GM18517 (cell line): ENCODE measurements around the gene SLC25A41.
"Not testable (repeated sequence)": the region's sequence is repeated elsewhere in the genome, so short reads cannot be mapped to it uniquely, and the experiment has no call there.

Experiments
- ATAC-seq: cut with Tn5 transposase; IDR thresholded peaks from one replicate; pipeline ENCODE4 v1.9.1; 2021; ENCODE audit warnings: mild to moderate bottlenecking, moderate library complexity; ENCODE audit not compliant: unreplicated experiment

Gene SLC25A41

DNA sequence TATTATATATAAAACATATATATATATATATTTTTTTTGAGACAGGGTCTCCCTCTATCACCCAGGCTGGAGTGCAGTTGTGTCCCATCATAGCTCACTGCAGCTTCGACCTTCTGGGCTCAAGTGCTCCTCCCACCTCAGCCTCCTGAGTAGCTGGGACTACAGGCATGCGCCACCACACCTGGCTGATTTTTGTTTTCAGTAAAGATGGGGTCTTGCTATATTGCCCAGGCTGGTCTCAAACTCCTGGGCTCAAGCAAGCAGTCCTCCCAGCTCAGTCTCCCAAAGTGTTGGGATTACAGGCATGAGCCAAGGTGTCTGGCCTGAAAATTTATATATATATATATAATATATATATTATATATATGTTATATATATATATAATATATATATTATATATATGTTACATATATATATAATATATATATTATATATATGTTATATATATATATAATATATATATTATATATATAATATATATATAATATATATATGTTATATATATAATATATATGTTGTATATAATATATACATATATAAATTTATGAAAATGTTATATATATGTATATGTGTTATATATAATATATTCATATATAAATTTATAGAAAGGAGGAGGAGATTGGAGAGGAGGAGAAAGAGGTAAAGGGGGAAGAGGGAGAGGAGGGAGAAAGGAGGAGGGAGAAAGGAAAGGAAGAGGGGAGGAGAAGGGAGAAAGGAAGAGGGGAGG lies 4.7 kb downstream of the SLC25A41 start:
- ATAC-seq: not testable (repeated sequence)

DNA sequence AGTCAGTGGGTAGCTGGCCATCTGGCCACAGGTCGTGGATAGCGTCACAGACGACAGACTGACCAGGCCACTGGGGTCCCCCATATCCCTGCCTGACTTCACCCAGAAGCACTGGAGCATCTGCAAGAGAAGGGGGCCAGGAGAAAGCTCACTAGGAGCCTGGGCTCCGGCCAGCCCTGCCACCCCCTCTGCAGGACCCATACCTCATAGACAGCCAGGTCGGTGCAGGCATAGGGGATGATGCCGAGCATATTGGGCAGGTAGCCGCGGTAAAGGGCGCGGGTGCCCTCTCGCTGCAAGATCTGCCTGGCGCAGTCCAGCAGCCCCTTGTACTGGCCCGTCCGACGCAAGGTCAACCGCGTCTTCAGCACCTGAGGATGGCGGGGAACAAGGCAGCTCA lies 6.4 kb downstream of the SLC25A41 start:
- no peak for ATAC-seq

DNA sequence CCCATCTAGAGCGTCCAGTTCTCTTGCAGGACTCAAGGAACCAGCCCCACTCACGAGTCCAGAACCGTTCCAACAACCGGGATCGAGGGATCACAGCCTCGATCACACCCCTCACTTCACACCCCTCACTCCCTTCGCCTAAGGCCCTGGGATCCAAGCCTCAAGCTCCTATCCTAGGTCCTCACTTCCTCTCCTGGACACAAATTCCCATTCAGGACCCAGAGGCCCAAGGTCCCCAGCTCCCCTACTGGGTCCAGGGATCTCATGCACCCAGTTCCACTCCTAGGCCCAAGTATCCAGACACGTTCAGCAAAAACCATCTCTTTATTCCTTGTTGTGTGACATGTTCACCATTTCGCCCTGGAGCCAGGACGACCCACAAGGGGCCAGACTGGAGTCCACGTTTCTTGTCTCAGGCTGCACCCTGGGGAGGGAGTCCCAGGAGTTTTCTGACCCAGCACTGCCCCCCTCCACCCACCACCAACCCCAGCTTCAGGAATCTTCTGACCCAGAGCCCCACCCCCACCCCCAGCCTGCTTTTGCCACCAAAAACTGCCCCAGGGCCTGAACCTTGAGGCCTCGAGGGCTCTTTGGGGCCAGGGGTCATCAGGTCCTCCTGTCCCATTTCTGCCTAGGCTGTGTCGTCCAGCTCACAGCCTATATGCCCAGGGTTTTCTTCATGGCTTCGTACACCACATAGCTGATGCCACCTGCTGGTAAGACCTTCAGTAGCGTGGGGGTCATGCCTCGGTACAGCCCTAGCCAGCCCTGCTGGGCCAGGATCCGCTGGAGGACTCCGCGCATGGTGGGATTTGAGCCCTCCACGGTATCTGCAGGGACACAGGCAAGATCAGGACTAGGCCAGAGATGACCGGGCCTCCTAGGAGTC lies 7.6 kb downstream of the SLC25A41 start:
- ATAC-seq: no peak

DNA sequence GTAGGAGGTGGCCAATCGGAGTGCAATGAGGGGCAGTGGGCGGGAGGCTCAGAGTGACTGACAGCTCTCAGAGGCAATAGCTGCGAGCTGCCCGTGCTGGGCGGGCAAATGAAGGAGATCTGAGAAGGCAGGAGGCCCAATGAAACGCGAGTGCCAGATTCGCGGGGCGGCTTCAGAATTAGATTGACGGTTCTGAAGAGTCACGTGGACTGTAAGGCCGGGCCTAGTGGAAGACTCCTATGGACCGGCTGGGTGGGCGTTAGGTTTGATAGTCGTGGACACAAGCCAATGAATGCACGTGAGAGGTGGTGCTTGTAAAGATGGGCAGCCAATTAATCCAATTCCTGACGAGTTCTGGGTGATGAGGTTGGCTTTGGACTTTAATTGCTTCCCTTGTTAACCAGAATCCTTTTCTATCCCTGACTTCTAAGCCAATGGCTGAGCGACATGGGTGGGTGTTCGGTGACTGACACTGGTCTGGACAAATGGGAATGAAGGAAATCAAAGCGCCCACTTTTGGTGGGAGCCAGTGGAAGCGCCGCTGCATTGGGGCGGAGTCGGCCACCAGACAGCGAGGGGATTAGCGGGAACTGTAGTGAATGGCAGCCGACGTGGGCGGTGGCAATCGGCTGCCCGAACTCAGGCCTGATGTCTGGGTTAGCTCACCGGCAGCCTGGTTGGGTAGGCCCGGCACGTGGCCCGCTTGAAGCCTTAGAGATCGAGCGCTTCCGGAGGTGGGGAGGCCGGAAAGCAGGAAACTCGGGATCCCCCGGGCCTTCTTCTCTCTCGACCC lies 8.4 kb downstream of the SLC25A41 start:
- peak; percentile 92 for ATAC-seq

DNA sequence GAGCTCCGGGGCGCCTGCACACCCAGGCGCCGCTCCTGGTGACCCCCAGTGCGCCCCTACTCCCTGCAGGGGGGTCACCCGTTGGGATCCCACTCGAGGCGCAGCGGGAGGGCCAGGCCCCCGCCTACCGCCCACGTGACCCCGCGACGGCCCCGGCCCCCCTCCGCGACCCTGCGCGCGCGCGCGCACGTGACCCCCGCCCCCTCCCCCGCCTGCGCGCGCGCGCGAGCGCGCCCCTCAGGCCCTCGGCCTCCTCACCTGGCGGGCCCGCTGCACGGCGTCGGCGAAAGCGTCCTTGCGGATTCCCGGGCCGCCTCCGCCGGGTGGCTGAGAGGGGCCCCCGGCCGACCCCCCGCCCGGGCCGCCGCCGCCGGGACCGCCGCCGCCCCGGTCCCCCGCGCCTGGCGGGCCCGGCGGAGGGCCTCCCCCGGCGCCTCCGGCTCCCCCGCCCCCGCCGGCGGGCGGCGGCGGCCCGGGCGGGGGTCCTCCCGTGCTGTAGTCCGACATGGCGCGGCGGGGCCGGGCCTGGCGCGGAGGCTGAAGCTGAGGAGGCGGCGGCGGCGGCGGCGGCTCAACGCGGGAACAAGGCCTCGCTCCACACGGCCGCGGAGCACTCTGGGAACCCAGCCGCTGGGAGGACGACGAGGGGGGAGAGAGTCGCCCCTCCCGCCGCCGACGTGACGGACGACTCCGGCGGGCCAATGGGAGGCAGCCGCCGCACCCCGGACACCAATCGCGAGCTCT lies 9.2 kb downstream of the SLC25A41 start, which contains the start of gene KHSRP:
Gene KHSRP (minus strand): TSS at position 617 of the 744 bp plus-strand sequence. CDS start 110 bp downstream, at position 507.
- no peak for ATAC-seq

DNA sequence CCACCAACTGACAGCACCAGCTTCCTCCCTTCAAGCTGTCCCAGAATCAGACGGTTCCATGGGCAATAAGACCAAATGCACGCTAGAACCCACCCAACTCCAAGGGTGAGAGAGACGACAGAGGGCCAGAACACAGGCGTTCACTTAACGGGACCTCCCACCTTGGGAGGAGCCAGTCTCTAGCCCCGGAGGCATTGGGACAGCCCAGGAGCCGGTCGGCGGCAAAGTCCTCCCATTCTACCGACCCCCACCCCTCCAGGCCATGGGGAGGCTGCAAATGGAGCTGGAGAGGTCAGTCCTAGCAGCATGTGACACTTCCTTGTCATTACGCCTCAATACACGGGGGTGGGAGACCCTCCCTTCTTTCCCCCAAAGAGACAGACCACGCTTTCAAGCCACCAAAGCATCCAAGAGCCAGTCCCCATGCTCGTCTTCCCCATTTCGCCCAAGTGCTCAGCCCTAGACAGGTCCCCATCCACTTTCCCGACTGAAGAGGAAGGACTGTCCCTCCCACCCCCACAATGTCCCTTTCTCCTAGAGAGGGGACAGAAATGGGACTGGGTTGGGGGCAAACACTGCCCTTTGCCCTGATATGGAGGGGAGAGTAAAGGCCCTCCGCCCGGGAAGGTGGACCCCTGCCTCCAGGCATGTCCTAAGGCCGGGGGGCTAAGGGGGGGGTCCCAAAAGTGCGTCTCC lies 9.9 kb downstream of the SLC25A41 start:
- ATAC-seq: no peak

DNA sequence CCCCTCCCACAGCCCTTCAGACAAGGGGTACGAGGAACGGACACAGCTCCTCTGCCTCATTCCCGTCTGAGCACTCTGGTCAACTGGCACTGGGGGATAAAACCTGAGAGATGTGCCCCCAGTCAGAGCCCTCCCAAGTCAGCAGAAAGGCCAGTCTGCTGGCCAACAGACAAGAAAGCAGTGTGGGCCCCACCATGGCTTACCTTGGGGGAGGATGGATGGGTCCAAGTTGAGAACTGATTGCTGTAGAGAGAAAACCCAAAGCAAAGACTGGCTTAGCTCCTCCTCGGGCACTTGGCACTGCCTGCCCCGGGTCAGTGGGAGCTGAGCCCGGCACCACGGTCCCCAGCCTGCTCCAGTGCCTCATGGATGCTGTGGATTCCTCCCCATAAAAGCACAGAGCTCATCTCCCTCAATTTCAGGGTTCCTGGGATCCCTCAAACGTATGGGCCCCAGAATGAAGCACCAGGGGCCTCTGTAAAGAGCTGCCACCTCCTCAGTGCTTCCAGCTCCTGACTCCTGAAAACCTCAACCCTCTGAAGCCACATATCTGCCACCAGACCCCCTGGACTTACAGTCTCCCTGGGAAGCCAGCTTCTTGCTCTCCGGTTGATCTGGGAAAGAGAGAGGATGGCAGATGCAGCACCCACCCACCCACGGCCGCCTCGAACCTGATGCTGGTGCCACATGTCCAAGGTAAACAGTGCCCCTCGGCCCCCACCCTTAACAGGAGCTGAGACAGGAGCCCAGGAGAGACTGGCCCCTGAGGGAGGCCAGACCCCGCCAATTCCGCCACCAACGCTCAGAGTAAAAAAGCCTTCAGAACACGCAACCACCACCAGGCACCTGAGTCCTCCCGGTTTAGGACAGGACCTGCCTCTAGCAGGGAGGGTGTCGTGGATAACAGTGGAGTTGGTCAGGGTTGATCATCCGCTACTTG lies 12.2 kb downstream of the SLC25A41 start:
- no peak for ATAC-seq

DNA sequence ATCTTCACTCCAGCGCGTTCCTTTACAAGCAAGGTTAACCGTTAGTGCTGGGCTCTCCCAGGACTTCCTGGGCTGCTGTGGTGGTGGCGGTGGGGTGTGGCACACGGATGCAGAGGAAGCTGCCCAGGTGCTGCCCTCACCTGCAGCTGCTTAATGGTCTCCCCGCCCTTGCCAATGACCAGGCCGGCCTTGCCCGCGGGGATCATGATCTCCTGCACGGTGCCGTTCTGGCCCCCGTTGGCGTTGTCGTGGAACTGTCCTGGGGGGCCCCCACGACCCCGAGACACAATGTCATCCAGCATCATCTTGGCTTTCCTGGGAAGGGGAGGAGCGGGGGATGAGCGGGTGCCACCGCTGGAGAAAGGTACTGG lies 15.0 kb downstream of the SLC25A41 start:
- no peak for ATAC-seq

DNA sequence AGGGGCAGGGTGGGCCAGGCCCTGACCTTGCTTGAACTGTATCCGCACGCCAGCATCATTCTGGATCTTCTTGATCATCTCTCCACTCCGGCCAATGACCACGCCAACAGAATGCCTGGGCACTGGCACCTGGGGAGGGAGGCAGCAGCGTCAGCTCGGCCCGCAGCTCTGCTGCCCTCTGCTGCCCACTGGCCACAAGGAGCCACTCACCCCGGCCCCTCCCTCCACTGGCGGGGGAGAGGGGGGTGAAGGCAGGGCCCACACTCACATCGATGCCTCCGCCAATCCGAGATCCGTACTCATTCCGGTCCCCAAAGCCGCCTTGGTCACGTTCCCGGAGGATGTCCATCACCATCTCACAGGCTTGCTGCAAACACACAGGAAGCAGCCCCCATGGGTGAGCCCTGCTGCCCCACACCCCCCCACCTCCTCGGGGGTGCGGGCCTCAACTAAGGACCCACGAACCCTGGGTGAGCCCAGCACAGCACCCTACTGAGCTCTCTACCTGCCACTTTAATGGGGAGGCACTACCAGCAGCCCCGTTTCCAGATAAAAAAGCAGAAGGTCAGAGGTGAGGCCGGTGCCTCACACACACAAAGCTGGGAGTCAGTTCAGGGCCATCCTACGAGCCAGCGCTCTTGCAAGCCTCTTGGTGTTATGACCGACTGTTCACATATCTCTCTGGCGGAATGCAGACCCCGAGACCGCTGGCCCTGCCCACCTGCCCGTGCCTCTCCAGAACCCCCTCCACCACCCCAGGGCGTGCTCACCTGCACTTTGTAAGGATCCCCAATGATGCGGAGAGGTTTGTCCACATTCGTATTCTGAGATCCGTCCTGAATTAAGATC lies 15.6 kb downstream of the SLC25A41 start:
- no peak for ATAC-seq

DNA sequence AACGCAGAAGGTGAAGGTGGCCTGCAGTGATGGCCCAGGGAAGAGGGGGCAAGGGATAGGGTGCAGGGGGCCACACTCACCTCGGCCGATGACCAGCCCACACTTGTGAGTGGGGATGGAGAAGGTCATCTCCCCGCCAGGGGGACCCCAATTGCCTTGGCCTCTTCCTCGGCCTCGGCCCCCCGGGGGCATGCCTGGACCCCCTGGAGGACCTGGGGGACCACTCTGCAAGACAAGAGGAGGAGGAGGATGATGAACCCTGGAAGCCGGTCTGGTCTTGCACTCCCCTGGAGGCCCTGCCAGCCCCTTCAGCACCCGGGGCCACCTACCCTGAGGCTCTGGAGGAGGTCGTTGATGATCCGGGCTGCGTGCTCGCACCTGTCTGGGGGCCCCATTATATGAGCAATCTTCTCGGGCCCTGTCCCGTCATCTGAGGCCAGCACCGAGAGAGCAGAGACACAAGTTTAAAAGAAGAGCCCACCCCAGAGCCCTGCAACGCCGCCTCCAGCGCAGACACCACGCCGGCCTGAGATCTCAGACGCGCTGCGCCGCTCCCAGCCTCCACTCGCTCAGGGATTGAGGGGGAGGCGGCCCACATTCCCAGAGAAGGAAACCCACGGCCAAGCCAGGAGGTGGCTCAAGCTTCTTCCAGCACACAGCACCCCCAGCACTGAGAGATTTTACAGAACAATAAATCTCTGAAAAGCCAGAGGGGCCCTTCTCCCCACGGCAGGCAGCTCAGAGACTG lies 16.7 kb downstream of the SLC25A41 start:
- ATAC-seq: no peak

DNA sequence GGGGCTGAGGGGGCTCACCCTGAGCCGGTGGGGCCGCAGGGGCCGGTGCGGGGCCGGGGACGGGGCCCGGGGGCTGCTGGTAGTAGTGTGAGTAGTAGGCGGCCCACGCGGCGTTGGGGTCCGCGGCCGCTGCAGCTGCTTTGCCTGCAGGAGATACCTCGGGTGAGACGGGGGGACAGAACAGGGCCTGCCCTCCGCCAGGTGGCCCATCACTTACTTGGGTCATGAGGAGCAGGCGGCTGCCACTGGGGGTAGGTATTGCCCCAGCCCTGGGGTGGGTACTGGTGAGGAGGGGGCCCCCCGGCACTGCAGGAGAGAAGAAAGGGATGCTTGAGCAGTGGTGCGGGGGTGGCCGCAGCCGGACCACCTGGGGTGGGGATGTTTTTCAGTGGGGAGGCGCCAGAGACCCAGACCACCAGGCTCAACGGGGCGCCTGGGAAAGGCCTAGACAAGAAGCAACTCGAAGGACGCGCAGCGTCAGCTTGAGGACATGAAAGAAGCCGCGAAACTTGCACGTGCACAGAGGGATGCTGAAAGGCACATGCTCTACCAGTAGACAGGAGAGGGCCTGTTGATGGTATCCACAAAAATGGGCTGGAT lies 17.9 kb downstream of the SLC25A41 start:
- ATAC-seq: no peak

DNA sequence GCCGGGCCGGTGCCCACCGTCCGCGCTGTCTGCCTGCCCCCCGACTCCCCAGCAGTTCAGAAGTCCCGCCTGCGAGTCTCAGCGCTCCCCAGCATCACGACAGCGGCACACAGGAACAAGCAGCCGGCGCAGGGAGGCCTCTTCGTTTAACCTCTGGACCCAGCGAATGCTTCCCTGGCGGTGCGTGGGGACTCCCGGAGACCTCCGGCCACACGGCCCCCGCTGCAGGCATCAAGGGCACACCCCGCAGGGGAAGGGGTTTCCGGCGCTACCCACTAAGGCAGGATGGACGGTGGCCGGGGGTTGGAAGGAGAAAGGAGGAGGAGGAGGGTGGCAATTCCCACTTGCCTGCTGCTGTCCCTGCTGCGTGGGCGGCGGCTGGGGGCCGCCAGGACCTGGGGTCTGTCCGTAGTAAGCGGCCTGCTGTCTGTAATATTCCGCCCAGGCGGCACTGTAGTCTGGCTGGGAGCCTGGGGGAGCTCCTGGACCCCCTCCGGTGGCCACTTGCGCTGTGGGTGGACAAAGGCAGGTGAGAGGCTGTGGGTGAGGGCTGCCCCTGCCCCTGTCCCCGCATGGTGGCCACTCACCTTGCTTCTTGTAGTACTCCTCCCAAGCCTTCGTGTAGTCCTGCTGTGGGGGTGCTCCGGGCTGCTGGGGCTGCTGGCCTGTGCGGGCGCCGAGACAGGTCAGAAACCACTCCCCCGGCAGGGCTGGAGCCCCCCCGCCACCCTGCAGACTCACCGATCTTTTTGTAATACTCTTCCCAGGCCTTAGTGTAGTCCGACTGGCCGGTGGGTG lies 18.6 kb downstream of the SLC25A41 start:
- no peak for ATAC-seq

DNA sequence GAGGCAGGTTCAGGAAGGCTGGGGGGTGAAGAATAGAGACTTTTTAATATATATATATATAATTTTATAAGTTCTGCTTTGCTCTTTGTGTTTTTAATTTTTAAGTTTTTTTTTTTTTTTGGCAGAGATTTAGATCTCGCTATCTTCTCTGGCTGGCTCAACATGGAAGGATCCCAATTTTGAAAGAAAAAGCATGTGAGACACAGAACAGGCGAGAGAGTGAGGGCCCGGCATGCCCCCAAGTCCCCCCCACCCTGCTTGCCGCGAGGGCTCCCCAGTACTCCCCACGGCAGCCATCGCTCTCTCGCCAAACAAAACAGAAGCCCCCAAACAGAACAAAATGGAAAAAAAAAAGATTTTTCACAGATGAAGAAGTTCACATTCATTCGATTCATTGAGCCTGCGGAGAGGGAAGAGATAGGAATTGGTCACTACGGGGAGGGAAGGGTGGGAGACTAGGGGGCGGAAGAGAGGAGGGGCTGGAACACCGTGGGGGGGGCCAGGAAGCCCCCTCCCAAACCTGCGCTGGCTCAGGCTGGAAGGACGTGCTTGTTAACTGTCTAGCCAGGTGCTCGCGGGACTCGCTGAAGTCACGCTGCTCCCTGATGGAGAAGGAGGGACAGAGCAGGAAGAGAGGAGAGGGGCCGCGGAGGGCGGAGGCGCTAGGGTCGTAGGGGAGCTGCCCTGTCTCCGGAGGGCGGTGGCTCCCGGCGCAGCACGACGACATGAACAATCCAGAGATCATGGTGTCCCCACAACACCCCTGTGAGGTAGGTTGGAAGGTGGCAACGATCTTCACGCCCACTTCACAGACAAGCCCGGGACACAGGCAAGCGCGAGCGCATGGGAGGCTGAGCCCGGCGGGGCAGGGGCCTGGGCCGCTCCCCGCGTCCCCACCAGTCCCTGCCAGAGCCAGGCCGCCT lies 19.6 kb downstream of the SLC25A41 start:
- no peak for ATAC-seq

DNA sequence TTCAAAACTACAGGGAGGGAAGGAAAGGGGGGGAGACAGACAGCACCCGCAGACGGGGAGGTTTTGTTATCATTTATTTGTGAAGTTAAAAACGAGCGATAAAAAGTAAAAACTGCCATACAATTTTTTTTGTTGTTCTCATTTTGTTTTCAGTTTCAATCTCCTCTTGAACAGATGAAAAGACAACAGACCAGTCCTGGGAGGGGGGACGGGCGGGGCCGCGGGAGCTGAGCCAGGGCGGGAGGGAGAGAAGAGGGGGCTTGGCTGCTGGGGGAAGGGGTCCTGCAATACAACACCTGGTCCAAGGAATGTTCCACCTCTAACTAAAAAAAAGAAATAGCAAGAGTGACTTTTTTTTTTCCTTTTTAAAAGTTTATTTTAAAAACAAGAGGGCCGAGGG lies 20.3 kb downstream of the SLC25A41 start:
- ATAC-seq: no peak
